GM19043 (cell line): ENCODE measurements around the gene ZKSCAN5.
"Not testable (repeated sequence)": the region's sequence is repeated elsewhere in the genome, so short reads cannot be mapped to it uniquely, and the experiment has no call there.

Source experiments
- ATAC-seq: cut with Tn5 transposase; IDR thresholded peaks from one replicate; pipeline ENCODE4 v1.9.1; 2021; ENCODE audit warnings: low read depth; ENCODE audit not compliant: unreplicated experiment

ZKSCAN5 gene

DNA sequence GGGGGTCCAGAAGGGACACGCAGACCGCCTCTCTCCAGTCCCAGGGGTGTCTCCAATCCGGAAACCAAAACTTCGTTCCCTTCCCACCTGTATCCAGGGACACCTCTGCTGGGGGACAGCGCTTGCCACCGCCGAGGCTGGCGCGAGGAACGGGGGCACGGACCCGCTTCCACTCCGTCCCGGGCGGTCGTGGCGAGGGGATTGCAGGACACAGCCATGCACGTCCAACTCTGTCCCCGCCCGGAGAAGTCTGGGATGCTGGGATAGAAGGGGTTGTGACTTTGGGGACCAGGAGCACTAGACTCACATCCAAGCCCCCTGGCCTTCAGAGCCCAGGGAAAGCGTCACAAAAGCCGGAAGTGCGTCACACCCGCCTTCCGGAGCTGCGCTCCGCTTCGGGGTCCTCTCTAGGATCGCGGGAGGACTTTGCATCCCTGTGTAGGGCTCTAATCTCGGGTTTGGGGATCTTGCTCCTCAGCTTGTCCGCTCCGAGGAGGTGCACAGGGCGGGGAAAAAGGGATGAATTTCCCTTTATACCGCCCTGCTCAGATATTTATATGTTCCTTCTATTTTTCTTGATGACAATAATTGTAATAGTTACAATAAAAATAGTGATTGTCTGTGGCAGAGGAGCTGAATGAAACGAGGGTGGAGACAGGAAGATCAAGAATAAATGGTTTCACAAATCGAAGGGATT lies 47.5 kb downstream of the ZKSCAN5 start, which contains the start of gene FAM200A:
Gene FAM200A (minus strand): TSS at position 348 of the 697 bp plus-strand sequence. CDS start 3,707 bp downstream, outside the sequence.
- peak; percentile 92 for ATAC-seq

DNA sequence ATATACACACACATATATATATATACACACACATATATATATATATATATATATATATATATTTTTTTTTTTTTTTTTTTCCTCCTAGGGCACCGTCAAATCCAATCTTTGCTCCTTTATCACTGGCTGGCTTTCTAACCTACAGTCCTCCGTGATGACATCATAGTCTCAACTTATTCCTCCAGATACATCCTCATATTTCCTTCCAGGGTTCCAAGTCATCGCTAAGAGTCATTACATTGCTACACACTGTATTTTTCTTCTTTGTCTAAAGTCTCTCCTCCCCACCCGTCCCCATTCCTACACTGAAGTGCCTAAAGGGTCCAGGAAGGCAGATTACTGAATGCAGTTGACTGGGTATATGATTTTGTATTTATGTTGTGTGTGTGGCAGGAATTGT lies 48.6 kb downstream of the ZKSCAN5 start:
- no peak for ATAC-seq

DNA sequence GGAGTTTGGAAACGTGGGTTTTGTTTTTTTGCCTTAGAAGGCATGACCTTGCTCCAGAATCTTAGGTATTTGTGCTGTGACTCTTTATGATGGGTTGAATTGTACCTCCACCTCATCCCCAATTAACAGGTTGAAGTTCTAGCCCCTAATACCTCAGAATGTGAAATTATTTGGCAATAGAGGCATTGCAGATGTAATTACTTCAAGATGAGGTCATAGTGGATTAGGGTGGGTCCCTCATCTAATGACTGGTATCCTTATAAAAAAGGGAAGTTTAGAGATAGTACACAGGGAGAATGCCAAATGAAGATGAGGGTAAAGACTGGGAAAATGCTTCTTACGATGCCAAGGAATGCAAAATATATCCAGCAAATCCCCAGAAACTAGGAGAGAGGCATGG lies 50.5 kb downstream of the ZKSCAN5 start:
- no peak for ATAC-seq

DNA sequence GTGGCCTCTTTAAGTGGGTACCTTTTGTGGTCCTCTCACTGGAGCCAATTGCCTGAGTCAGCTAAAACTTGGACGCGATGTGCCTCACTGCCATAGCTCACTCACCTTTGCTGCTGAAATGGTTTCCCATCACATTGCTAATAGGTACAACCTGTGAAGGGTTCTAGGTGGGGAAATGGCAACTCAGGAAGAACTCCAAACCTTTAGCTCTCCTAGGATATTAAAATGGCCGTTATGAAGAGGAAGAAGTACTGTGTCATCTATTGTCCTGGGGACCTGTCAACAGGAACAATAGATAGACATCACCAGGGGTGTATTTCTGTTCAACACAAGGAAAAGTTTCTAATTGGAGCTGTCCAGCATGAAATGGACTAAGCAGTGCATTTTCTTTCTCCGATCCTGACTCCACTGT lies 52.7 kb downstream of the ZKSCAN5 start:
- ATAC-seq: no peak

DNA sequence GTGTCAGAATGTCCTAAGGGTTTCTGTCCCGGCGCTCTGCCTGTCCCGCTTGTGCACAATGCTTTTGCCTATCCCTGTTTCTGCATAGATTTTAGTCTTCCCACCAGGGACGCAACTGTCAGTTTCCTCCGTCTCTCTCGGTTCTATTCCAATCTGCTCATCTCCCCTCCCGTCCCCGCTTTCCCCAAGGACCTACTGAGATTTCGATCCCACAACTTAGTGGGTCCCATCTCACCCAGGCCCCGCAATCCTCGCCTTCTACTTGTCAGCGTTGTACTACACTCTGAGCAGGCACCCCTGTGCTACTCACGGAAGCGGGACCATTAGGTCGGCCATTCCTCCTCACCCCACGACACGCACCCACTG lies 53.5 kb downstream of the ZKSCAN5 start:
- peak; percentile 34 for ATAC-seq

DNA sequence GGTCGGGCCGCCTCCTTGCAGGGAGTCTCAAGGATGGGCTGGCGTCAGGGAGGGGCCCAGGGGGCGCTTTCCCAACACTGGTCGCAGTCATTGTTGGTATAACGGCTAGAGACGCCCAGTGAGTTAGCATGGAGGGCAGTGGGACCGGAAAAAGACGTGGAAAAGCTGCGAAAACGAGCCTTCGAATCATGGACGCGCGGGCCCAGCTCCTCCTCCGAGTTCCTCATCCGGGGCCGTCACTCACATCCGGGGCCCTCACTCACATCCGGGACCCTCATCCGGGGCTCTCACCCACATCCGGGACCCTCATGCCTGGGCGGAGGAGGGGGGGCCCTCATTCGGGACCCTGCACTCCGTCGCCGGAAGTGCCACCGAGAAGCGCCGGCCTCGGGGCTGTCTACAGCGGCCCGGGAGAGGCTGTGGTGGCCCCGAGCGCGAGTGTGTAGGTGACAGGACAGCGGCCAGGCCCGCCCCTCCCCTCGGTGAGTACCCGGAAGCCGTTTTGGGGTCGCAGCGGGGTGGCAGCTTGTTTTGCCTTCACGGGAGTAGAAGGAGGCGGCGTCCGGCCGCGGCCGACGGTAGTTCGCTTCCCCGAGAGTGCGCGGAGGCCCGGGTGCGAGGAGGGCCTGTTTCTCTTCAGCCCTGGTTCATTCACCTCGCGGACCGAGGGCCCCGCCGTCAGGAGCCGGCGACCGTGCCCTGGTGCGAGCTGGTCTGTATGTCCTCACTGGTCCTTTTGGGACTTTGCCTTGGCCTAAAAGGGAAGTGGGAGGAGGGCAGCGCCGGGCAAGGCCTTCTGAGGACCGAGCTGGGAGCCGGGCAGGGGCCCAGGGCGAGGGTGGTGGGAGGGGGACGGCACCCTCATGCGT lies 54.1 kb downstream of the ZKSCAN5 start, which contains the start of gene ZNF655:
Gene ZNF655 (plus strand): TSS at position 337 of the 869 bp plus-strand sequence. CDS start 1,918 bp downstream, outside the sequence.
- peak; percentile 77 for ATAC-seq

DNA sequence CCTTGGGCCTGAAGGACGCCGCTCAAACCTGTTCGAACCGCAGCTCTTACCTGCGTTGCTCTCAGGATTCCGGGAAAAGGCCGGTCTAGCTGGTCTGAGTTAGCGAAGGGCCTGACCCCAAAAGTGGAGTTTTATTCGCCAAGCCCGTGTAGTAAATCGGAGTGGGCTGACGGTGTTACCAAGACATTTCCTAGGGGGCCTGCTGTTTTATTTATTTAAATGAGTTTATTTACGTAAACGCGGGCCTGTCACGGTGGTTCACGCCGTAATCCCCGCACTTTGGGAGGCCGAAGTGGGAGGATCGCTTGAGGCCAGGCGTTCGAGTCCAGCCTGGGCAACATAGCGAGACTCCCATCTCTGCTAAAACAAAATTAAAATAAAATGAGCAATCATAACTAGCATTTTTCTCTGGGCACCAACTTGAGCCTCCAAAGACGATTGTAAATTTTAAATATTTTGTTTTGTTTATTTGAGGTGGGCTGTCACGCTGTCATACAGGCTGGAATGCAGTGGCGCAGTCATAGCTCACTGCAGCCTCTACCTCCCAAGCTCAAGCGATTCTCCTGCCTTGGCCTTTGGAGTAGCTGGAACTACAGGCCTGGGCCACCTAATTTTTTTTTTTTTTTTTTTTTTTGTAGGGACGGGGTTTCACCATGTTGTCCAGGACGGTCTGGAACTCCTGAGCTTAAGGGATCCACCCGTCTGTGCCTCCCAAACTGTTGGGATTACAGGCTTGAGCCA lies 54.9 kb downstream of the ZKSCAN5 start:
- ATAC-seq: no peak

DNA sequence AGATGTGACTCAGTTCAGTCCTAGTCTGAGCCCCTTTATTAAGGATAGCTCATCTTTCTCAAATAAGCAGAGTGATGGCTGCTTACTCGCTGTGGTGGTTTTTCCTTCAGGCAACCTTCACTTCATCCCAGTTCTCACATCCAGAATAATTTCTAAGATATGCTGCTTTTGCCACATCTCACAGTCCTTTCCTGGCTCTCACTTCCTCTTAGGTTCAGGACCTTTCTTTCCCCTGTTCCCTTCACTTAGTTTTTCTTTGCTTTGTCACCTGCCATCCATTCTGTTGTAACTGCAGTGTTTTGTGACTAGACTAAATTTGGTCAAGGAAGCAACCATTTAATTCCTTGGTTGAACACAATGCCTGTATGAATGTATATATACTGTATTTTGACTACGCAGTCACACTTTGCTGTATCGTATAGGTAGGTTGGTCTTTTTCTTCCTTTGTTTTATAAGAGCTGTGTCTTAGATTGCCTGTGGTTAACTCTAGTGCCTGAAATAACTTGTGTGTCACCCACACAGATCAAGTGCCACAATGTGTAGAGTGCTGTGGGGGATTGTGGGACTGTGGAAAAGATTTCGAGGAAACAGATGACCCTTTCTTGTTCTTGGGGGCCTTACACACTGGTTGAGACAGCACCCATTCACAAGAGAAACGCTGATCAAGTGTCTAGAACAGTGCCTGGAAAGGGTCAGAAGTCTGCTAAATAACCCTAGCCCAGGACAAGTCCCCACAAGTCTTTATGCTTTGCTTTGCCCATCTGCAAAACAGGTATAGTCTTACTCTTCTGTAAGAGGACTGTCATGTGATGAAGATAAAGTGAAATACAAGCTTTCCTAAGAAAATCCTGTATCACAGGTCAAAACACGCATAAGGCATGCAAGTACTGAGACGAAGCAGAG lies 56.6 kb downstream of the ZKSCAN5 start:
- no peak for ATAC-seq

DNA sequence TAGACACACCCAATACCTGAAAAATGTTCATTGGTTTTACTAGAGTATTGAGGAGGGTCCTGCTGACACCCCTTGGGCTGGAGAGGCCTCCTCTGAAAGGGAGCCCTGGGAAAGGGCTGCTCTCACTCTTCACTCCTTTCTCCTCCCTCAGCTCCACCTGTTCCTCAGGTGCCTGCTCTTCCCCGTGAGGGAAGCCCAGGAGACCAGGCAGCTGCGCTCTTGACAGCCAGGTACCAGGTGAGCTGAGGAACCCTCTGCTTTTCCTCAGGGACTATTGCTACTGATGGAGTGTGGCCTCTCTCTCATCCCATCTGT lies 57.2 kb downstream of the ZKSCAN5 start:
- no peak for ATAC-seq

DNA sequence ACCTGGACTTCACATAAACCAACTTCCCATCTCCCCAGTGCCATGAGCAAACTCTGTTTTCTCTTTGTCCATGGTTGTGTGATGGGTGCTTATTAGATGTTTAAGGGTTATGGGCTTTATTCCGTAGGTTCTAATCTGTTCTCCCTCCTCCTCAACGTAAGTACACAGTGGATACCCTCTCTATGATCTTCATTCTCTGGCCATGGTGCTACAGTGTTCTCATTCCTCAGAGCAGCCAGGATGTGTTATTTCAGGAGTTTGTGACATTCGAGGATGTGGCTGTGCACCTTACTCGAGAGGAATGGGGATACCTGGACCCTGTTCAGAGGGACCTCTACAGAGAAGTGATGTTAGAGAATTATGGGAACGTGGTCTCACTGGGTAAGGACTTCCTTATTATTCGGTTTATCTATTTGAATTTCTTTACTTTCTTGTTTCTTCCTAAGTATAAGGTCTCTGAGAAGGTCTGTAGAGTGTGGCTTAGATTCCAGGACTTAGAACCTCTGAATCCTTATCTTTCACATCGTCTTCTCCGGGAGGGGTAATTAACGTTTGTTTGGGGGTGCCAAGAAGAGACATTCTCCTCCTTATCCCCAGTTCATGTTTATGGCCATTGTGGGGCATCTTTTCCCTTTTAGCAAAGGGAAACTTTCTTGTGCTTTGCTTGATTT lies 57.8 kb downstream of the ZKSCAN5 start:
- no peak for ATAC-seq

DNA sequence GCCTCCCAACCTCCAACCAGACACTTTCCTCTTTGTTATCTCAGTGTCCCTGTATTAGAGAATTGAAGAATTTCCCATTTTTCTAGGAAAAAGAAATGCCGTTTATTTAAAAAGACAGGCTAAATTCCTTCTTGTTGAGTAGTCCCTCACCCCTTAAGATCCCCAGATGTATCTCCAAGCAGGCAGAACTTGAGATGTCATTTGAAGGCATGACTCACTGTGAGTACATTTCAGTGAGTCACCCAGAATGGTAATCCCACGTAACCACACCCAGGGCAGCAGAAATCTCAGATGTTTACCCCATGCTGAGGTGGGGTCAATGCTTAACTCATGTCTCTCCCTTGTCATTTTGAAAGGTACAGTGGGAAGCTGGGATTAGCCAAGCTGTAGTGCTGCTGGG lies 58.4 kb downstream of the ZKSCAN5 start:
- no peak for ATAC-seq

DNA sequence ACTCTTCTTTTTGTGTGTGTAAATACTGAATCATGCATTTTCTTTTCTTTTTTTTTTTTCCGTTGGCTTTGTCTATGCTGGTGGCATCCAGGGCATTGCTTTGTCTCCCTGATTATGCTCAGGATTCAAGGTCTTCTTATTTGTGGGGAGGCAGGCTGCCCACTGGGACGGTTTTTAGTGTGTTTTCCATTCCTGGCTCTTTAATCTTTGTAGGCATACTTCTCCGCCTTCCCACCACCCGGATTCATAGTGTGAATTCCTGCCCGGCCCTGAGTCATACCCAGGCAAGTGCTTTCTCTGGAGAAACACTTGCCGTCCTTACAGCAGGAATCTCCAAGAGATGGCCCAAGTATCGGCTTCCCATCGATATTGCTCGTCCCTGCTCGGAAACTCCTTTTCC lies 59.2 kb downstream of the ZKSCAN5 start:
- no peak for ATAC-seq

DNA sequence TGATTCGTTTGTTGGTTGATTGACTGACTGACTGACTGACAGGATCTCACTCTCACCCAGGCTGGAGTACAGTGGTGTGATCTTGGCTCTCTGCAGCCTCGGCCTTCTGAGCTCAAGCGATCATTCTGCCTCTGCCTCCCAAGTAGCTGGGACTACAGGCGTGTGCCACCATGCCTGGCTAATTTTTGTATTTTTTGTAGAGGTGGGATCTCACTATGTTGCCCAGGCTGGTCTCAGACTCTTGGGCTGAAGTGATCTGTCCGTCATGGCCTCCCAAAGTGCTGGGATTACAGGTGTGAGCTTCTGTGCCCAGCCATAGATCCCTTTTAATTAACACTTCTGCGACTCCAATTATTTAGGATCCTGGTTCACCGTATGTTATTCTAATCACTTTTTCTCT lies 64.3 kb downstream of the ZKSCAN5 start:
- not testable (repeated sequence) for ATAC-seq

DNA sequence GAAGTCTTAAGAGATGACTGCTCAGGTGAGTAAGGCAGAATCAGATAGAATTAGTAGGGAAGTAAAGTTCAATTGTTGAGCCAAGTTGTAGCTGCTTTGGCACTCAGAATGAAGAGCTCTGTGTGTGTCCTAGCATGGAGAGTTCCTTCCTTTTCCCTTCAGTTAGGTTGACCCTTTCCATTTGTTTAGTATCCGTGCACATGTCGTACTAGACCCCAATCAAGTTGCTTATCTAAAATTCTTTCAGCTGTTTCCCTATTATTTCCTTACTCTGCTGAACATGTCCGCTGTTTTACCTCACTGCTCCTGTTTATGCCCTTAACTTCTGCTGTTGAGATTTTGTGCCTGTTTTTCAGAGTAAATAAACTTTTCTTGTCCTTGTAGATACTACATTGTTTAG lies 67.3 kb downstream of the ZKSCAN5 start:
- ATAC-seq: no peak

DNA sequence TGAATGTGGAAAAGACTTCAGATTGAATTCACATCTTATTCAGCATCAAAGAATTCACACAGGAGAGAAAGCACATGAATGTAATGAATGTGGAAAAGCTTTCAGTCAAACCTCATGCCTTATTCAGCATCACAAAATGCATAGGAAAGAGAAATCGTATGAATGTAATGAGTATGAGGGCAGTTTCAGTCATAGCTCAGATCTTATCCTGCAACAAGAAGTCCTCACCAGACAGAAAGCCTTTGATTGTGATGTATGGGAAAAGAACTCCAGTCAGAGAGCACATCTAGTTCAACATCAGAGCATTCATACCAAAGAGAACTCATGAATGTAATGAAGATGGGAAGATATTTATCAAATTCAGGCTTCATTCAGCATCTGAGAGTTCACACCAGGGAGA lies 68.8 kb downstream of the ZKSCAN5 start:
- no peak for ATAC-seq

DNA sequence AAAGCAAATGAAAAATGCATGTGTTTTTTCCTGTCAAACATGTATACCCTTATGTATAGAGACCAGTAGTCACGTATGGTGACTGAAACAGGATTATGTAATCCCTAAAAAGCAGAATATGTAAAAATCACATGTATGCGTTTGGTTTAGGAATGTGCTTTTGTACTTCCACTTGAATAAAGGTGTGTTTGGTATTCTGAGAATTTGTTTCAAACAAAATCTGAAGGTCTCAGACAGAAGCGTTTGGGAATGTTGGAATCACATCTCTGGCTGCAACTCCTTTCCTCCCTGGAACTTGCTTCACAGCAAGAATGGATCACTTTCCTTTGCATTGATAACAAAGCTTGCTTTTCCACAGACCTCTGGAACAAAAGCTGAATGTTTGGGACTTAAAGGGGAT lies 71.8 kb downstream of the ZKSCAN5 start:
- ATAC-seq: no peak

DNA sequence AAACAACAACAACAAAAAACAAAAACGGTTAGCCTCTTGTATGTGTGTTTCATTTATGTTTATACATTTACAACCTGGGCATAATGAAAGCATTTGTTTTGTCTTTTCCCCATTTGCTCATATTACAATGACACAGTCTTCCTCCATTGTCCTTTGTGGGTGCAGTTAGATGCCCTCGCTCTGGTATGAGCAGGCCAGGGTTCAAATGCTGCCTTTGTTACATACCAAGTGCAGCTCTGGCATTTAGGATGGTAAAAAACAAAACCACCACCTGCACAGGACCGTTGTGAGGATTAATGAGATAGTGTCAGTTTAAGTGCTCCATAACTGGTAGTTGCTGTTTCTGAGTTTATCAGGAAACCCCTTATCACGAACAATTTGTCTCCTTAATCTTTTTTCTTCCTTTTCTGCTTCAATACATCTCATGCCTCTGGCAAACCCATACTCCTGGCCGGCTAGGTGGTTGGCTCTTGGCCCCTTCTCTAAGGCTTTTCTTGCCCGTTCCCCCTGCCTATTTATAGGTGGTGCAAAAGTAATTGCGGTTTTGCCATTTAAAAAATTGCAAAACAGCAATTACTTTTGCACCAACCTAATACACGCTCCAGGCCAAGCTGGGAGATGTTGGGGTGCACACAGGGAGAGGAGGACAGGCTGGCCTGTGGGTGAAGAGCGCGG lies 75.0 kb downstream of the ZKSCAN5 start:
- no peak for ATAC-seq

DNA sequence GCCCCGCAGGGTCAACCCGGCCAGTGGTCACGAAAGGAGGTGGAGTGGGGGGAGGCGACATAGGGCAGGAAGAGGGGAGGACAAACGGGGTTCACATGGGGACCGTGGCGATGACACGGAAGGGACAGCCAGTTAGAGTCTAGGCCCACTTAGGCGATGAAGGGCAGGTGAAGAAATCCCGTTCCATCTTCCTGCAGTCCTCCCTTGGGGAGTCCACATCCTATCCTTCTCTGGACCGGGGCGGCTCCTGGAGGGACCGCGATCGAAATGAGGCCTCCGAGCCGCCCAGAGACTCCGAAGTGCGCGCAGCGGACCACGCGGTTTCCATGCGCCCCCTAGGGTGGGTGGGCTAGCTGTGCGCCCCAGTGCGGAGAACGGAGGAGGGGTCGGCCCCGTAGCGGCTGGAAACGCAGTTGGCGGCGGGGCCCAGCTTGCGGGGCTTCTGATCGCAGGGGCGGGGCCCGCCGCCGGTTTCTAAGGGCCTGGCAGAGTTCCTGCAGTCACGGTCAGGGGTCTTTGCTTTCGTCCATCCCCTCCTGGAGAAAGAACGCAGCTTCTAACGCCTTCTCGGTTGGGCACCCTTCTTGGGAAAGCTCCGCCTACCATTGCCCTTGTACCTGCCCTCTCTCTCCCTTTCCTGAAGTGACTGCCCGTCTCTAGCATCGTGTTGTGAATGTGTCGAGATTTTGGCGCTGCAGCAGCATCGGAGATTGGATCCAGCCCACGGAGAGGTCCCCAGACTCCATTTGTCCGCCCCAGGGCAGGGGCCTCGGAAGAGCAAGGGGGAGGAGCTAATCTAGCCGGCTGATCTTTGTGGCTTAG lies 75.7 kb downstream of the ZKSCAN5 start:
- no peak for ATAC-seq
